ENCODE measurements around the gene KIAA0408.

GRCh38 chr6:127456465-127456864 is 2.7 kb downstream of the KIAA0408 start:
- no peak for TF ChIP-seq POLR2A (IDR thresholded peaks at IDR 0.05; ENCODE audit: low read length)
- TF ChIP-seq GATA1 (IDR thresholded peaks at IDR 0.05; ENCODE audit: low read depth, low read length), result no peak
